Peyer's patch (tissue), 4 donors: Measurements from ENCODE around the gene MAP2K2.

Experiments
- POLR2A ChIP-seq, 2 donors: fragments of 450-650 bp; IDR thresholded peaks; one replicate each; pipeline ENCODE4 v1.5.1; 2017; ENCODE audit warnings: antibody characterized with exemption in 2 of 2, mild to moderate bottlenecking in 2 of 2, moderate library complexity in 2 of 2
- TF ChIP-seq, protein P1 (sequence below), 6 experiments: fragments of 450-650 bp in 4 of 6; fragments of 200-600 bp in 2 of 6; sonication (generic) in 1 of 6; IDR thresholded peaks; one replicate each; pipeline ENCODE4 v1.5.1; 2017 to 2019; ENCODE audit warnings: antibody characterized with exemption in 6 of 6, mild to moderate bottlenecking in 3 of 6, moderate library complexity in 1 of 6

DNA sequence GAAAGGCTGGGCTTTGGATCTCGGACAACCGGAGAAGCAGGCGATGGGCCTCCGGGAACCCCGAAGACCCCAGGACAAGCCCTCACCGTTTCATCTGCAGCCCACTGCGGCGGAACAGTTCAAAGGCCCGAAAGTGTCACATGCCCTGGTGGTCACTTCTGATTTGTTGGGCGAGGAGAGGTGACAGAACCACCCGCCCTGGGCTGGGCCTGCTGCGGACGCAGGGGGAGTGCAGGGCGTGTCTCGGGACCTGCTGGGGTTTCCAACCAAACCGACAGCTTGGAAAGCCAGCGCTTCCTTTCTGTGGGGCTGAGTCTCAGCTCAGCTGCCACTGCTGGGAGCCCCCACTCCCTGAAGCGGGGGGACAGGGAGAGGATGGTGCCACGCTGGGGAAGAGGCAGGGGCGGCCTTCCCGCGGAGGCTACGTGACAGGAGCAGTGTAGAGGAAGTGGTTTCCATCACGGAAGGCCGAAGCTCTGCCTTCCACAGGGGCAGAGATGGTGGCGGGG is 34.5 kb downstream of the MAP2K2 start:
- TF ChIP-seq POLR2A (IDR thresholded peaks at IDR 0.05), result no peak
- TF ChIP-seq, protein P1, sequence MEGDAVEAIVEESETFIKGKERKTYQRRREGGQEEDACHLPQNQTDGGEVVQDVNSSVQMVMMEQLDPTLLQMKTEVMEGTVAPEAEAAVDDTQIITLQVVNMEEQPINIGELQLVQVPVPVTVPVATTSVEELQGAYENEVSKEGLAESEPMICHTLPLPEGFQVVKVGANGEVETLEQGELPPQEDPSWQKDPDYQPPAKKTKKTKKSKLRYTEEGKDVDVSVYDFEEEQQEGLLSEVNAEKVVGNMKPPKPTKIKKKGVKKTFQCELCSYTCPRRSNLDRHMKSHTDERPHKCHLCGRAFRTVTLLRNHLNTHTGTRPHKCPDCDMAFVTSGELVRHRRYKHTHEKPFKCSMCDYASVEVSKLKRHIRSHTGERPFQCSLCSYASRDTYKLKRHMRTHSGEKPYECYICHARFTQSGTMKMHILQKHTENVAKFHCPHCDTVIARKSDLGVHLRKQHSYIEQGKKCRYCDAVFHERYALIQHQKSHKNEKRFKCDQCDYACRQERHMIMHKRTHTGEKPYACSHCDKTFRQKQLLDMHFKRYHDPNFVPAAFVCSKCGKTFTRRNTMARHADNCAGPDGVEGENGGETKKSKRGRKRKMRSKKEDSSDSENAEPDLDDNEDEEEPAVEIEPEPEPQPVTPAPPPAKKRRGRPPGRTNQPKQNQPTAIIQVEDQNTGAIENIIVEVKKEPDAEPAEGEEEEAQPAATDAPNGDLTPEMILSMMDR (IDR thresholded peaks at IDR 0.05), result no peak
